Caco-2 (cell line): ENCODE results near the gene USP16. TPM values are rescaled to one million over a fixed set of nuclear protein-coding genes. Genes with fewer than 3 reads are reported as not detected.
"Not testable (repeated sequence)": the region's sequence is repeated elsewhere in the genome, so short reads cannot be mapped to it uniquely, and the experiment has no call there.

Experiments
- BruUV-seq: library from RNA; stranded (reverse); fragments of 400-500 nt; replicated peaks from 2 replicates; lab custom pipeline; 2021; lab: Mats Ljungman, UMichigan
- CTCF ChIA-PET: fragments of 300-600 bp; sonication (Branson Sonifier 250); formaldehyde crosslinking; loops from one replicate; lab custom pipeline; 2022; ENCODE audit warnings: antibody characterized with exemption; lab: Charles Lee
- POLR2A ChIA-PET: fragments of 300-600 bp; sonication (Branson Sonifier 250); formaldehyde crosslinking; loops from one replicate; lab custom pipeline; 2022; ENCODE audit warnings: antibody characterized with exemption; lab: Charles Lee
- DNase-seq, 2 experiments: peaks; one replicate each; pipeline versions ENCODE4 v3.0.0 to v3.0.0-alpha.2; 2020 to 2022
- H3K27me3 ChIP-seq: replicated peaks from 2 replicates; pipeline ENCODE4 v1.6.0; 2011; ENCODE audit warnings: low read length; ENCODE audit not compliant: control insufficient read depth, insufficient read depth
- H3K36me3 ChIP-seq: 2 replicates; pipeline ENCODE4 v1.5.1; 2011; ENCODE audit warnings: low read length; ENCODE audit not compliant: control insufficient read depth, insufficient read depth
- H3K4me1 ChIP-seq: fragments of 250-450 bp; sonication (Bioruptor Pico); 2 replicates; pipeline ENCODE4 v1.5.1; 2020; ENCODE audit warnings: mild to moderate bottlenecking
- H3K4me3 ChIP-seq: 2 replicates; pipeline ENCODE4 v1.5.1; 2011; ENCODE audit warnings: low read depth, mild to moderate bottlenecking, control low read depth, low read length
- H3K9me3 ChIP-seq: fragments of 250-450 bp; sonication (Bioruptor Pico); 2 replicates; pipeline ENCODE4 v1.5.1; 2020; ENCODE audit warnings: mild to moderate bottlenecking, moderate library complexity
- H3K27ac Mint-ChIP-seq: one replicate; pipeline ENCODE4 v1.8.0; 2022; ENCODE audit warnings: mixed read lengths; ENCODE audit not compliant: unreplicated experiment
- H3K27me3 Mint-ChIP-seq: one replicate; pipeline ENCODE4 v1.8.0; 2022; ENCODE audit warnings: mixed read lengths; ENCODE audit not compliant: insufficient read depth, unreplicated experiment
- H3K36me3 Mint-ChIP-seq: one replicate; pipeline ENCODE4 v1.8.0; 2022; ENCODE audit warnings: mild to moderate bottlenecking, mixed read lengths; ENCODE audit not compliant: insufficient read depth, unreplicated experiment
- H3K4me1 Mint-ChIP-seq: one replicate; pipeline ENCODE4 v1.8.0; 2022; ENCODE audit warnings: low read depth, mixed read lengths; ENCODE audit not compliant: unreplicated experiment
- H3K4me3 Mint-ChIP-seq: one replicate; pipeline ENCODE4 v1.8.0; 2022; ENCODE audit warnings: mild to moderate bottlenecking, moderate library complexity, mixed read lengths; ENCODE audit not compliant: unreplicated experiment
- H3K9me3 Mint-ChIP-seq: one replicate; pipeline ENCODE4 v1.8.0; 2022; ENCODE audit warnings: mixed read lengths; ENCODE audit not compliant: unreplicated experiment
- CTCF ChIP-seq, 2 experiments: fragments of 200-600 bp in 1 of 2; IDR thresholded peaks; 1 replicate in 1 of 2; 2 replicates in 1 of 2; pipeline versions ENCODE4 v1.5.1 to v1.8.0; 2011 to 2022; ENCODE audit warnings: antibody characterized with exemption in 1 of 2, control low read depth in 1 of 2, inconsistent platforms in 1 of 2, low read depth in 1 of 2, low read length in 1 of 2, mild to moderate bottlenecking in 1 of 2, moderate library complexity in 1 of 2; ENCODE audit not compliant: insufficient read depth in 1 of 2, severe bottlenecking in 1 of 2, unreplicated experiment in 1 of 2
- intact Hi-C: fragments of 100-400 bp; cut with micrococcal nuclease; formaldehyde crosslinking; loops from one replicate; pipeline ENCODE4 v1.10.0; 2022; ENCODE audit not compliant: unreplicated experiment
- total RNA-seq: library from RNA; stranded (reverse); gene quantifications from 2 replicates; pipeline ENCODE4 v1.2.3, GENCODE V29; 2022

Gene USP16
- total RNA-seq, 1 experiment from 2014 or later: 24.2 TPM

GRCh38 chr21:28982637-28983036, 41.8 kb upstream of the USP16 start:
- Histone ChIP-seq H3K27me3 (no peaks in the 10 kb centered on the region), H3K4me1 (no peaks in the 10 kb centered on the region), H3K9me3 (peaks cover 2% of the 10 kb centered on the region; the same call in 1 of the 2 replicates), H3K4me3 (no peak overlapping the region), H3K36me3 (no peaks in the 10 kb centered on the region; the same call in 1 of the 2 replicates)
- DNase-seq: no peak
- Mint-ChIP-seq H3K27ac (no peak overlapping the region), H3K4me3 (no peak overlapping the region), H3K27me3 (no peaks in the 10 kb centered on the region), H3K36me3 (peaks cover 39% of the 10 kb centered on the region), H3K4me1 (no peaks in the 10 kb centered on the region), H3K9me3 (no peaks in the 10 kb centered on the region)
- ChIA-PET CTCF (no interaction called here), POLR2A (no interaction called here)
- TF ChIP-seq CTCF (IDR thresholded peaks at IDR 0.05; ENCODE audit: insufficient read depth in 1 of 2, low read depth in 1 of 2, low read length in 1 of 2, severe bottlenecking in 1 of 2, unreplicated experiment in 1 of 2): no peak
- intact Hi-C loops: no loop called here
- BruUV-seq: no TSS peak

DNA sequence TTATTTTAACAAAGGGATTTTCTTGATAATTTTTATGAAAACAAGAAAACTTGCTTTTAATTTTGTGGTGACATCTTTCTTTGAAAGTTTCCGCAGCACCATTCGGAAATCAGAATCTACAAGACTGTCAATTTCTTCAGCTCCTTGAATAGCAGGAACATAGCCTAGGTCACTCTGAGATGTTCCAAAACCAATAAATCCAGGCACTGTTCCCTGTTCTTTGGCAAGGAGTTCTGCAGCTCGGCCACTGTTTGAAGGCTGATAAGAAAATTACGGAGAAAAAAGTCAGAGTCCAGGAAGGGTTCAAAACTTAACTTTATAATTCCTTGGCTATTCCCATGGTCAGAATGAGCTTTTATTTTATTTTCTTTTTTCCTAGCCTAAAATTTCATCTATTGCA, 37.8 kb upstream of the USP16 start:
- no TSS peak for BruUV-seq

DNA sequence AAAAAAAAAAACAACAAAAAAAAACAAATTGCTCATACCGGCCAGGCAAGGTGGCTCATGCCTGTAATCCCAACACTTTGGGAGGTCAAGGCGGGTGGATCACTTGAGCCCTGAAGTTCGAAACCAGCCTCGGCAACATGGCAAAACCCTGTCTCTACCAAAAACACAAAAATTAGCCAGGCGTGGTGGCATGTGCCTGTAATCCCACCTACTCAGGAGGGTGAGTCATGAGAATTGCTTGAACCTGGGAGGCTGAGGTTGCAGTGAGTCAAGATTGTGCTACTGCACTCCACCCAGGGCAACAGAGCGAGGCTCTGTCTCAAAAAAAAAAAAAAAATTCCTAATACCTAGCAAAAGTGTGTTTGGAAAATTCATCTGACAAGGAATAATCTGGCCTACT, 36.3 kb upstream of the USP16 start:
- H3K27me3 Mint-ChIP-seq, H3K27ac Mint-ChIP-seq, H3K4me3 Mint-ChIP-seq, H3K4me3 ChIP-seq, CTCF ChIA-PET, H3K27me3 ChIP-seq, H3K4me1 ChIP-seq, H3K36me3 ChIP-seq, H3K4me1 Mint-ChIP-seq, DNase-seq, BruUV-seq, POLR2A ChIA-PET, H3K9me3 ChIP-seq, intact Hi-C loops, H3K9me3 Mint-ChIP-seq: not testable (repeated sequence)
- peaks cover 32% of the 10 kb centered on the region for H3K36me3 Mint-ChIP-seq

More for the DNA sequence above, 37.8 kb upstream of the USP16 start:
- no peaks in the 10 kb centered on the region for H3K9me3 ChIP-seq
- TF ChIP-seq CTCF (IDR thresholded peaks at IDR 0.05; ENCODE audit: insufficient read depth in 1 of 2, low read depth in 1 of 2, low read length in 1 of 2, severe bottlenecking in 1 of 2, unreplicated experiment in 1 of 2): no peak
- Mint-ChIP-seq H3K9me3 (no peaks in the 10 kb centered on the region), H3K36me3 (peaks cover 25% of the 10 kb centered on the region), H3K4me3 (no peak overlapping the region), H3K27ac (no peak overlapping the region), H3K4me1 (no peaks in the 10 kb centered on the region), H3K27me3 (no peaks in the 10 kb centered on the region)
- no peaks in the 10 kb centered on the region; the same call in 1 of the 2 replicates for H3K36me3 ChIP-seq
- no peaks in the 10 kb centered on the region for H3K4me1 ChIP-seq
- intact Hi-C loops: no loop called here
- no peak overlapping the region for H3K4me3 ChIP-seq
- ChIA-PET CTCF (no interaction called here), POLR2A (no interaction called here)
- no peaks in the 10 kb centered on the region for H3K27me3 ChIP-seq
- DNase-seq: no peak
